OCI-LY1 (cell line): ENCODE measurements around the gene PAPSS1.

ENCODE experiments used
- H2AFZ ChIP-seq: fragments of 200-600 bp; sonication (generic), shearing (Covaris generic); 2 replicates; pipeline ENCODE4 v1.6.0; 2014; ENCODE audit warnings: antibody characterized with exemption, mild to moderate bottlenecking, low read length
- H3F3A ChIP-seq: fragments of 200-600 bp; sonication (generic), shearing (Covaris generic); 2 replicates; pipeline ENCODE4 v1.6.0; 2014; ENCODE audit warnings: mild to moderate bottlenecking, antibody characterized with exemption, low read length, moderate library complexity; ENCODE audit not compliant: insufficient read depth
- H3K27ac ChIP-seq: fragments of 200-600 bp; sonication (generic); 2 replicates; pipeline ENCODE4 v1.5.1; 2014; ENCODE audit warnings: low read length, mixed run types, mild to moderate bottlenecking, low read depth; ENCODE audit not compliant: poor library complexity, severe bottlenecking
- H3K27me3 ChIP-seq: fragments of 200-600 bp; sonication (generic); 2 replicates; pipeline ENCODE4 v1.6.0; 2014; ENCODE audit warnings: antibody characterized with exemption, mild to moderate bottlenecking, low read length, moderate library complexity; ENCODE audit not compliant: insufficient read depth
- H3K36me3 ChIP-seq: fragments of 200-600 bp; sonication (generic); 2 replicates; pipeline ENCODE4 v1.6.1; 2014; ENCODE audit warnings: mild to moderate bottlenecking, antibody characterized with exemption, low read length, moderate library complexity, mixed read lengths; ENCODE audit not compliant: insufficient read depth
- H3K4me1 ChIP-seq: fragments of 200-600 bp; sonication (generic); 2 replicates; pipeline ENCODE4 v1.5.1; 2014; ENCODE audit warnings: mild to moderate bottlenecking, low read length, moderate library complexity; ENCODE audit not compliant: insufficient read depth, severe bottlenecking
- H3K4me2 ChIP-seq: fragments of 200-600 bp; sonication (generic), shearing (Covaris generic); 2 replicates; pipeline ENCODE4 v1.6.1; 2014; ENCODE audit warnings: low read length
- H3K4me3 ChIP-seq: fragments of 200-600 bp; sonication (generic); 2 replicates; pipeline ENCODE4 v1.5.1; 2014; ENCODE audit warnings: low read length, low read depth, mild to moderate bottlenecking, mixed read lengths; ENCODE audit not compliant: poor library complexity, severe bottlenecking
- H3K79me2 ChIP-seq: fragments of 200-600 bp; shearing (Covaris generic); 2 replicates; pipeline ENCODE4 v1.6.1; 2016; ENCODE audit warnings: mixed run types, low read length, mixed read lengths; ENCODE audit not compliant: insufficient read depth
- H3K9ac ChIP-seq: fragments of 200-600 bp; sonication (generic), shearing (Covaris generic); 2 replicates; pipeline ENCODE4 v1.6.1; 2014; ENCODE audit warnings: mild to moderate bottlenecking, low read length, mixed read lengths
- H3K9me2 ChIP-seq: fragments of 200-600 bp; sonication (generic), shearing (Covaris generic); 2 replicates; pipeline ENCODE4 v1.6.1; 2014; ENCODE audit warnings: low read depth, mild to moderate bottlenecking, low read length, mixed read lengths
- H3K9me3 ChIP-seq: fragments of 200-600 bp; shearing (Covaris generic); 2 replicates; pipeline ENCODE4 v1.6.1; 2014; ENCODE audit warnings: low read length, mixed read lengths
- H4K20me1 ChIP-seq: fragments of 200-600 bp; sonication (generic), shearing (Covaris generic); 2 replicates; pipeline ENCODE4 v1.6.0; 2016; ENCODE audit warnings: mild to moderate bottlenecking, low read length; ENCODE audit not compliant: insufficient read depth
- CTCF ChIP-seq: fragments of 200-600 bp; sonication (generic), shearing (Covaris generic); IDR thresholded peaks from 2 replicates; pipeline ENCODE4 v1.5.1; 2017; ENCODE audit warnings: mild to moderate bottlenecking, antibody characterized with exemption, low read length, moderate library complexity, mixed read lengths
- EZH2 ChIP-seq: fragments of 200-600 bp; sonication (generic), shearing (Covaris generic); IDR thresholded peaks from 2 replicates; pipeline ENCODE4 v1.8.0; 2017; ENCODE audit warnings: borderline replicate concordance, mixed run types, mild to moderate bottlenecking, antibody characterized with exemption, low read length, moderate library complexity, mixed read lengths

PAPSS1 gene

GRCh38 chr4:107743532-107743931 is 23.5 kb upstream of the PAPSS1 start:
- no peaks in the 10 kb centered on the region for H4K20me1 ChIP-seq
- H3K79me2 ChIP-seq: no peaks in the 10 kb centered on the region
- no peak for TF ChIP-seq EZH2
- no peak for TF ChIP-seq CTCF
- H2AFZ ChIP-seq: no peak overlapping the region
- H3K4me2 ChIP-seq: no peak overlapping the region
- no peaks in the 10 kb centered on the region for H3K9me3 ChIP-seq
- H3K27ac ChIP-seq: no peak overlapping the region
- no peaks in the 10 kb centered on the region for H3K9me2 ChIP-seq
- H3K4me1 ChIP-seq: no peaks in the 10 kb centered on the region
- H3K4me3 ChIP-seq: no peak overlapping the region
- H3K36me3 ChIP-seq: no peaks in the 10 kb centered on the region; the same call in 1 of the 2 replicates
- no peaks in the 10 kb centered on the region for H3F3A ChIP-seq
- H3K27me3 ChIP-seq: no peaks in the 10 kb centered on the region
- no peak overlapping the region for H3K9ac ChIP-seq

- Histone ChIP-seq H3K4me1 (no peaks in the 10 kb centered on the region), H3K27ac (no peak overlapping the region), H3K9me3 (no peaks in the 10 kb centered on the region), H3K79me2 (no peaks in the 10 kb centered on the region), H3K36me3 (no peaks in the 10 kb centered on the region; the same call in 1 of the 2 replicates), H3F3A (no peaks in the 10 kb centered on the region), H3K27me3 (no peaks in the 10 kb centered on the region), H3K9ac (no peak overlapping the region), H3K4me2 (no peak overlapping the region), H4K20me1 (no peaks in the 10 kb centered on the region), H3K4me3 (no peak overlapping the region), H2AFZ (no peak overlapping the region), H3K9me2 (no peaks in the 10 kb centered on the region)
- TF ChIP-seq CTCF (no peak), EZH2 (no peak)
Measured at GRCh38 chr4:107742791-107743190, 22.8 kb upstream of the PAPSS1 start.

- Histone ChIP-seq H3K79me2 (no peaks in the 10 kb centered on the region), H3F3A (no peaks in the 10 kb centered on the region), H3K9me2 (no peaks in the 10 kb centered on the region), H2AFZ (no peak overlapping the region), H3K4me1 (no peaks in the 10 kb centered on the region), H3K4me2 (no peak overlapping the region), H3K9ac (no peak overlapping the region), H3K27me3 (no peaks in the 10 kb centered on the region), H3K27ac (no peak overlapping the region), H3K4me3 (no peak overlapping the region), H3K9me3 (no peaks in the 10 kb centered on the region), H3K36me3 (no peaks in the 10 kb centered on the region; the same call in 1 of the 2 replicates), H4K20me1 (no peaks in the 10 kb centered on the region)
- TF ChIP-seq EZH2 (no peak), CTCF (no peak)
Measured at GRCh38 chr4:107742196-107742595, 22.2 kb upstream of the PAPSS1 start.
